ENCODE measurements around the gene RAN.
"Not testable (repeated sequence)": the region's sequence is repeated elsewhere in the genome, so short reads cannot be mapped to it uniquely, and the experiment has no call there.

Gene RAN

DNA sequence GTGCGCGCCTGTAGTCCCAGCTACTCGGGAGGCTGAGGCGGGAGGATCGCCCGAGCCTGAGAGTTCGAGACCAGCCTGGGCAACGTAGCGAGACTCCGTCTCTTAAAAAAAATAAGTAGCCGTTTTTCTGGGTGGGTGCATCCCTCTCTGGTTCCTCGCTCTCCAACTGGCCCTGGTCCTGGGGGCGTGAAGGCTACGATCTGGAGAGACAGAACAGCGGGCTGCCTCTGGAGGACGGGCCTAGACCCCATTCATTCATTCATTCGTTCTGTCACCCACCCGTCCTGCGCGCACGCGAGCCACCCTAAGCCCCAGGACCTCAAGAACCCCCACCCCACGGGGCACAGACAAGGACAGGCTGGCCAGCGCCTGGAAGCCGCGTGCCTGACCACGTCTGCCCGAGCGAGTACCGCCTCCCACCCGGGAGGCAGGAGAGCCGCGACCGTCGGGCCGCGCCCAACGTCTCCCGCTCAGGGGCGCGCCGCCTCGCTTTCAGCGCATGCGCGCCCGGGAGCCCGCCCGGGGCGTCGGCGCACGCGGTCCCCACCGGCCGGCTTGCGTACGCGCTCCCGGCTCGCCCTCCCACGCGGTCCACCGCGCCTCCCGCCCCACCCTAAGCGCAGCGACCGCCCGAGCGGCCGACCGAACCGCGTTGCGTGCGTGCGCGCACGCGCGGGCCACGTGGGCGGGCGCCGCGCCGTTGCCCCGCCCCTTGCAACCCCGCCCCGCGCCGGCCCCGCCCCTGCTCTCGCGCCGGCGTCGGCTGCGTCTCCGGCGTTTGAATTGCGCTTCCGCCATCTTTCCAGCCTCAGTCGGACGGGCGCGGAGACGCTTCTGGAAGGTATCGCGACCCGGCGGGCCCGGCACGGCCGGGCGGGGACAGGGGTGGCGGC, at the start of gene RAN:
Gene RAN, plus strand, starts transcription at position 781 of the 893 bp plus-strand sequence. CDS start 528 bp downstream, outside the sequence.
- peak; percentile 89 for DNase-seq

GRCh38 chr12:130825771-130826150, 46.1 kb upstream of the RAN start:
- no peak for DNase-seq

DNA sequence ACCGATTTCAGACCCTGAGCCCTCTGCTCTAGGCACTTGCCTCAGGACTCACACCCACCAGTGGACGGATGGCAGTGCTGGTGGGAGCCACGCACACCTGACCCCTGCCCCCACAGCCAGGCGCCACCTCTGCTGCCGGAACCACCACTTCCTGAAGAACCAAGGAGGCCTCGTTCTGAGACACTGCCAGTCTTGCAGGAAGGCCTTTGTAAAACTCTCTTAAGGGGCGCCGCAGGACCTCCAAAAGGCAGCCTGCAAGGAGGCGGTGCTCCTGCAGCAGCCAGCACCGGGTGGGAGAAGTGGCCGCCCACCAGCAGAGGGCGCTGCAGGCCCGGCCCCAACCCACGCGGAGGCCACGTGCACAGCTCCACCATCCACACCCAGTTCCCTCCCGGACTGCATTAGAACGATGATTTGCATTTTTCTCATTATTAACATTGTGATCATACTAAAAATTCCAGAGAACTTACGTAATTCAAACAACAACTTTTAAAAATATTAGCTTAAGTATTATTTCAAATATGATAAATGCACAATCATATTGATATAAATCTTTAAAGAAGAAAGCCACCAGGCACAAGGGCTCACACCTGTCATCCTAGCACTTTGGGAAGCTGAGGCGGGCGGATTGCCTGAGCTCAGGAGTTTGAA, 45.6 kb upstream of the RAN start:
- DNase-seq: peak; percentile 80

DNA sequence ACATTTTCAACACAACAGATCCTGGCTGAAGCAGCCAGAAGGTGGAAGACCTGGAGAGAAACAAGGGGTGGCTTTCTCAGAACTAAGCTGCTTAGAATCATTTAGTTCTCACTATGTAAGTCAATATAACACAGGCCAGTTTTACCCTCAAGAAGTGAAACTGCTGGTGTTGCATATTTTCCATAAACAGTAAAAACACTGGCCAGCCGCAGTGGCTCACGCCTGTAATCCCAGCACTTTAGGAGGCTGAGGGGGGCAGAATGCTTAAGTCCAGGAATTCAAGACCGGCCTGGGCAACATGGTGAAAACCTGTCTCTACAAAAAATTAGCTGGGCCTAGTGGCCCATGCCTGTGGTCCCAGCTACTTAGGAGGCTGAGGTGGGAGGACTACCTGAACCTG, 44.4 kb upstream of the RAN start:
- no peak for DNase-seq

DNA sequence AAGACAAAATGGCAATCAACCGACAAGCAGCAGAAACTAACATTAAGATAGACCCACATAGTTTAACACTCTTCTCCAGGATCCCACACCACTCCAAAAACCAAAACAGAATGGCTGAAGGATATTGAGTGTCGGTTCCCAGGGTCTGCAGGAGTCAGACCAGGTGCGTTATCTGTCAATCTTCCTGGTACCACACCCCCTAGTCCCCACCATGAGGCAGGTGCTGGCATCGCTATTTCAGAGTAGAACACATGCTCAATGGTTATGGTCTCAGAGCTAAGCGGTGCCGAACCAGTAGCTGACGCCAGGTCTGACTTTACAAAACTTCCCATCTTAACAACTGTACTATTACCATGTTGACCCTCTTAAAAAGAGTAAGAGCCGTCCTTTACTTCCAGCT, 43.0 kb upstream of the RAN start:
- DNase-seq: no peak

GRCh38 chr12:130829391-130830245, 42.2 kb upstream of the RAN start:
- no peak for DNase-seq

GRCh38 chr12:130830246-130830551, 41.7 kb upstream of the RAN start:
- DNase-seq: no peak

DNA sequence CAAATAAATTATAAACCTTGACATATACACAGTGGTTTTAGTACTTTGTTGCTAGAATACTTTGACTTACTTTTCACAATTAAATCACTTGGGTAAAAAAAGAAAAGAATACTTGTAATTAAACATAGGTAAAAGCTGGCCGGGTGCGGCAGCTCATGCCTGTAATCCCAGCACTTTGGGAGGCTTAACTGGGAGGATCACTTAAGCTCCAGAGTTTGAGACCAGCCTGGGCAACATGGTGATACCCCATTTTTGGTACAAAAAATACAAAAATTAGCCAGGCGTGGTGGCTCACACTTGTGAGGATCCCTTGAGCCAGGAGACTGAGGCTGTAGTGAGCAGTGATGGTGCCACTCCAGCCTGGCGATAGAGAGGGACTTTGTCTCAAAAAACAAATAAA, 40.6 kb upstream of the RAN start:
- no peak for DNase-seq

DNA sequence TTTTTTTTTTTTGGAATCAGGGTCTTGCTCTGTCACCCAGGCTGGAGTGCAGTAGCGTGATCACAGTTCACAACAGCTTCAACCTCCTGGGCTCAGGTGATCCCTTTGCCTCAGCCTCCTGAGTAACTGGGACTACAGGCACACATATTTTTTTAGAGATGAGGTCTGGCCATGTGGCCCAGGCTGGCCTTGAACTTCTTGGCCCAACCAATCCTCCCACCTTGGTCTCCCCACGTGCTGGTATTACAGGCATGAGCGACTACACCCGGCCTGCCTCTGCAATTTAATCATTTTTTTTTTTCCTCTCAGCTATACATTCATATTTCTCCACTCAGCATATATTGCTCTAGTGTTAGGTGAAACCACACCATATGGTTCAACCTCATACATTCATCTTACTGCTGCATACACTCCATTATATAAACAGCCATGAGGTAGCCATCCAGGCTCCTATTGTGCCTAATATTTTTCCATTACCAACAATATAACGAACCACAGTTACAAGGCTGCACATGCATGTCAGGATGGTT, 39.9 kb upstream of the RAN start:
- no peak for DNase-seq

DNA sequence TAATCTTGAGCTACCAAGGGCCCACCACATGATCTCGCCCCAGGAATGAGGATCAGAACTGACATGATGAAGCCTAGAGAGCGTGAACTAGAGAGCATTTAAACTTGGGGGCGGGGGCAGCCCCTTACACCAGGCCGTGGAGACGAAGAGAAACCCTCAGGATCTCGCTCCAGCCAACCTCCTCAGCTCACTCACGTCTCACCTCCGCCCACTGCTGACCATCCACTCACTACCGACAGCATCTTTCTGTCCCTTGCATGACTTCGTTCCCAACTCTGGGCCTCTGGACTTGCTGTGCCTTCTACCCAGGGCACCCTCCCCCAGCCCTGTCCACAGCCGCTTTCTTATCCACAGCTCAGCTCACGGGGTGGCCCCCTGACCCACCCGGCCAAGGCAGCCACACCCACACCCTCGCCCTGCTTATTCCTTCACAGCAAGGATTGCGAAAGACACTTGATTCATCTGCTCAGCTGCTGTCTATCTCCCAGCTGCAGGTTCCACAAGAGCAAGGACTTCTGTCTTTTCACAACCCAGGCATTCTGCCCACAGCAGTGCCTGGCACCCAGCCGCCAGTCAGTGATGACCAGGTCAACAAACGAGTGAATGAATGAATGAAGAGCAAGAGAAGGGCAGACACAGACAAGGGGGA, 39.2 kb upstream of the RAN start:
- DNase-seq: no peak

DNA sequence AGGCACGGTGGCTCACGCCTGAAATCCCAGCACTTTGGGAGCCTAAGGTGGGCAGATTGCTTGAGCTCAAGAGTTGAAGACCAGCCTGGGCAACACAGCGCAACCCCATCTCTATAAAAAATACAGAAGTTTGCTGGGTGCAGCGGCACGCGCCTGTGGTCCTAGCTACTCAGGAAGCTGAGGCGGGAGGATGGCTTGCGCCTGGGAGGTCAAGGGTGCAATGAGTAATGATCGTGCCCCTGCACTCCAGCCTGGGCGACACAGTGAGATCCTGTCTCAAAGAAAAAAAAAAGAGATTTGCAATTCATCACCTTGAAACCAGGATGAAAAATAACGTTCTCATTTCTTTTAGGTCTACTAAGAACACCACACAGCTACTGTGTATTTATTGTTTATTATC, 36.9 kb upstream of the RAN start:
- no peak for DNase-seq

GRCh38 chr12:130835436-130835835, 36.4 kb upstream of the RAN start:
- no peak for DNase-seq

DNA sequence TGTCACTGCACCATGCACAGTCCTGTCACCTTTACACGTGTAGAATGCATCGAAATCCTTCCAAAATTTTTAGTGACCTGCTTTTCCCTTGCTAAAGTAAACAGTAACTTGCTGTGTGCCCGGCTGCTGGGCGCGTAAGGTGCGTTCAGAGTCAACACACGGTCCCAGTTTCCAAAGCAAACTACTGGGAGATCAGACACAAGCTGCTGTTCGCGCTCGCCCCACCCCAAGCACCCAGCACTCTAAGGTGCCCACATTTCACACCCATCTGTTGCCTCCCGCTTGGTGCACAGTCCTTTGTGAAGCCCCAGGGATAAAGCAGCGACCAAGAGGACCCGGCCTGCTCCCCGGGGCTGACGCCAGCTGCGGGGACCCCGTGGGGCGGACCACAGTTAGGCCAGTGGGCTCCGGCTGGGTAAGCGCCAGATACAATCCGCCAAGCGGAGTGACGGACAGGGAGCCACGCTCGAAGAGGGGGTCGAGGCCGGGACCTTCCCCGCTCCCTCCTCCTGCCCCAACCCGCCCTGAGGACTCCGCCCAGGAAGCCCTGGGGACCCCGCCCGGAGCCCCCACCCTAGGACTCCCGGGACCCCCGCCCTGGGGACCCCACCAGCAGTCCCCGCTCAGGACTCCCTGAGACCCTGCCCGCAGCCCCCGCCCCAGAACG, 33.4 kb upstream of the RAN start:
- DNase-seq: no peak

GRCh38 chr12:130838951-130839769, 32.7 kb upstream of the RAN start, which contains the start of gene STX2:
Gene STX2, minus strand, starts transcription at chr12:130839250. Its CDS starts 151 bp downstream, at chr12:130839099.
- peak; percentile 92 for DNase-seq

GRCh38 chr12:130839770-130840404, 32.0 kb upstream of the RAN start:
- DNase-seq: no peak

GRCh38 chr12:130846369-130846768, 25.5 kb upstream of the RAN start:
- DNase-seq: no peak

DNA sequence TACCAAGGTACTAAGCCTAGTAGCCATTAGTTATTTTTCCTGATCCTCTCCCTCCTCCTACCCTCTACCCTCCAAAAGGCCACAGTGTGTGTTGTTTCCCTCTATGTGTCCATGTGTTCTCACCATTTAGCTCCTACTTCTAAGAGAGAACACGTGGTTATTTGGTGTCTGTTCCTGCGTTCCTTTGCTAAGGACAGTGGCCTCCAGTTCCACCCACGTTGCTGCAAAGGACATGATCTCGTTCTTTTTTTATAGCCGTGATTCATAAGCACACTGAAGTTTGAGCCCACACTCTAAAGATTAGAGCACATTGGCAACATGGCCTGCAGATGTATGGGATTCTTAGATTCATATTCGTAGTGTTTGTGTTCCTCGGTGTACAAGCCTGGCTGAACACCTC, 24.8 kb upstream of the RAN start:
- DNase-seq: no peak

DNA sequence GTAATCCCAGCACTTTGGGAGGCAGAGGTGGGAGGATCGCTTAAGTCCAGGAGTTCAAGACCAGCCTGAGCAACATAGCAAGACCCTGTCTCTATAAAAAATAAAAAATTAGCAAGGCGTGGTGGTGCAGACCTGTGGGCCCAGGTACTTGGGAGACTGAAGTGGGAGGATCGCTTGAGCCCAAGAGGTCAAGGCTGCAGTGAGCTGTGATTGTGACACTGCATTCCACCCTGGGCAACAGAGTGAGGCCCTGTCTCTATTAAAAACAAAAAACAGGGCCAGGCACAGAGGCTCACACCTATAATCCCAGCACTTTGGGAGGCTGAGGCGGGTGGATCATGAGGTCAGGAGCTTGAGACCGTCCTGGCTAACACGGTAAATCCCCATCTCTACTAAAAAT, 23.8 kb upstream of the RAN start:
- DNase-seq: not testable (repeated sequence)

- not testable (repeated sequence) for DNase-seq
These were observed 23.0 kb upstream of the RAN start for GRCh38 chr12:130848785-130849305.

Measured in activated CD4-positive, CD25-positive, alpha-beta regulatory T cell treated with anti-CD3 and anti-CD28 coated beads, Interleukin-2, amount 50 U/mL, for 72 hours (primary cell).